HG03378 (cell line): ENCODE measurements around the gene CIPC.
A peak's percentile ranks its signal among the peaks of the same experiment; 100 is the strongest.

Experiments
- ATAC-seq: cut with Tn5 transposase; IDR thresholded peaks from one replicate; pipeline ENCODE4 v1.9.1; 2021; ENCODE audit warnings: mild to moderate bottlenecking, moderate library complexity; ENCODE audit not compliant: unreplicated experiment

Gene CIPC

GRCh38 chr14:77102154-77102553, 4.1 kb downstream of the CIPC start:
- no peak for ATAC-seq

DNA sequence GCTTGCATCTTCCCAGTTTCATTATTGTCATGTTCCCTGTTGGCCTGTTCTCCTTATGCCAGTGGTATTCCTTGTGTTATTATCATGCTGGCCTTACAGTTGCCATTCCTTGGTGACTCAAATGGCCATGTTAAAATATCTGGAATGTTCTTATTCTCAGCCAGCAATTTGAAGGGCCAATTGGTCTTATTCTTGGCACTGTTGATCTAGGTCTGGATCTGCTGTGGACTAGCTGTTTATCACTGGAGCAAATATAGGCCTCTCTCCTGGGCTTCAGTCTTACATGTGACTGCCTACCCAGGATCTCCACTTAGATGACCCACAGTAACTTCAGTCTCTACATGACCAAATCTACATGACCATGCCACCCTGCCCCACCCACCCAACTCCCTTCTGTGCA, 5.4 kb downstream of the CIPC start:
- no peak for ATAC-seq

DNA sequence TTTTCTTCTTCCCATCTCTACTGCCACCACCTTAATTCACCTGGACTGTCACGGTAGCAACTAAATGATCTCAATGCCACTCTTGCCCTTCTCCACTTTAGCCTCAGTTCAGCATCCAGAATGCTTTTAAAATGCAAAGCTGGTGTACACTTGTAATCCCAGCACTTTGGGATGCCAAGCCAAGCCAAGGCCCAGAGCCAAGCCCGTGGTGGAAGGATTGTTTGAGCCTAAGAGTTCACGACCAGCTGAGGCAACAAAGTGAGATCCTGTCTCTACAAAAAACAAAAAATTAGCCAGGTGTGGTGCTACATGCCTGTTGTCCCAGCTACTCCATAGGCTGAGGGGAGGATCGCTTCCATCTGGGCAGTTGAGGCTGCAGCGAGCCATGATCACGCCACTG, 5.9 kb downstream of the CIPC start:
- no peak for ATAC-seq

- no peak for ATAC-seq
Observed at GRCh38 chr14:77104393-77104792, 6.3 kb downstream of the CIPC start.

- no peak for ATAC-seq
Observed at GRCh38 chr14:77105145-77105939, 7.3 kb downstream of the CIPC start.

DNA sequence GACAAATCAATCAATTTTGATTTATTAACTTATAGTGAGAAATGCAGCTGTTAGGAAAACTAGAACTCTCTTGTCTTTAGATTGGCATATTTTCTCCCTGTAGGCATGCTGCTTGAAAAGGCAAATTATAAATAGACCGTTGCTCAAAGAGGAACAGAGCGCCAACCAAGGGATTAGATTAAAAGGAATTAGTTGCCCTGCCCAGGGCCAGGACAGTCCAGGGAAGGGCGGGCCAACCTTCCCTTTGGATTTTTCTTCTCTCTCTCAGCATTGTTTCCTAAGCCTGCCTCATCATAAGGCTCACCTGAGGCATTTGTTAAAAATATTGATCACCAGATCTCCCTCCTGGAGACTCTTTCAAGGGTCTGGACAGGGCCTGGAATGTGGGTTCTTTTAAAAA, 8.6 kb downstream of the CIPC start:
- ATAC-seq = no peak

DNA sequence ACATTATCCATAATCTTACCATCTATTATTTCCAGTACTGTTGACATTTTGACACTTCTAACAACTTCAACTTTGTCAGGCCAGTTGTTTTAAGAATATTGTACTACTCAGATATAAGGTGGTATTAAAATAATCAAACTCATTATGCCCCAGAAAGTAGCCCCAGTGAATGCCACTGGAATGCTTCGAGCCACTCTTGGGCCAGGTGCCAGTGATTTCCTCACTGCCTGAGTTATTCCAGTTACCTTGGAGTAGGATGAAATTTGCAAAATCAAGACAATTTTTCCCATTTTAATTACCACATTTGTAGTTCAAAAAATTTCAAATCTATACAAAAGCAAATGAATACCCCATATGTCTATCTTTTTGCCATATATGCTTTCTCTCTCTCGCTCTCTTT, 9.2 kb downstream of the CIPC start:
- no peak for ATAC-seq

DNA sequence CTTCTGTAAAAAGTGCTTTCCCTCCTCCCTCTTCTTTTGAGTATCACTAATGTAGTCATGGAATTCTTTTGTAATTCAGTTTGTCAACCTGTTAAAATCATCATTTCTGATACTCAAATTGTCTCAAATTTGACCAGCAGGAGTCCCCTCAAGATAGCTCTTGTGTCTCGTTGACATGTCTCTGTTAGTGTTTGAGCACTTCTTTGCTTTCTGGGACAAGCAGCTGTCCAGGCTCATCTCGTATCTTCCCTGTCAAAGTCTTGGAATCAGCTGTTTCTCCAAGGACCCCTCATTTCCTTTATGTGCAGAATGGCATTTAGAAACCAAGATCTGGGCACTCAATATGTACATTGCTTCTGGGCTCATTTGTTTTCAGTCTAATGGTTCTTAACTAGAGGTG, 10.7 kb downstream of the CIPC start:
- ATAC-seq = no peak

DNA sequence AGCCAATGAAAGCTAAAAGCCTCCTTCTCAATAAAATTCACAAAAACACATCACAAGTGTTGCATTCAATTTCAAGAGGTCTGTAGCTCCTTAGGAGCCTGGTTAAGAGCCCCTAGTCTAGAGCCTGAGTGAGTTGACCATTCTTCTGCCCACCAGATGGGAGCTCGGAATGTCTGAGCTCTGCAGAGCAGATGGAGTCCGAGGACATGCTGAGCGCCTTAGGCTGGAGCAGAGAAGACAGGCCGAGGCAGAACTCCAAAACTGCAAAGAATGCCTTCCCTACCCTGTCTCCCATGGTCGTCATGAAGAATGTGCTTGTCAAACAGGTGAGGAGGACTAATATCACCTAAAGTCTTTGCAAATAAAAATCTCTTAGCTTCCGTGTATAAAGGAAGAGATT, 11.6 kb downstream of the CIPC start:
- ATAC-seq = no peak

GRCh38 chr14:77110286-77110685, 12.2 kb downstream of the CIPC start:
- no peak for ATAC-seq

DNA sequence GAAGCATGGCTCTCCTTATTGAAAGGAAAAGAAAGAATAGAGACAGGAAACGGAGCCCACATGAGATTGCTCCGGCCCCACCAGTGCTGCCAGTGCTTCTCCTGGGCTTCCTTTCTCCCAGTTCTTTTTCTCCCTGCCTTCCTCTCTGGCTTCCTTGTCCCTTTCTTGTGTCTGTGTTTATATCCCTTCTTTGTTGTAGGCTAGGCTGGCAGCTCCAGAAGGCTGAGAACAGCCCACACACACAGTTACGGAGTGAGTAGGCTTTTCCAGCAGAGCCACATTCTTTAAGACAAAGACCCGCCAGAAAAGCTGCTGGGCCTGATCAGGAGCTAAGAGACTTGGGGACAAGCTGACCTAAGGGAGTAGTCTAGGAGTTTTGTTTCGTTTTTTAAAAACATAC, 13.0 kb downstream of the CIPC start:
- no peak for ATAC-seq

- ATAC-seq = no peak
Observed at GRCh38 chr14:77113644-77114043, 15.6 kb downstream of the CIPC start.

DNA sequence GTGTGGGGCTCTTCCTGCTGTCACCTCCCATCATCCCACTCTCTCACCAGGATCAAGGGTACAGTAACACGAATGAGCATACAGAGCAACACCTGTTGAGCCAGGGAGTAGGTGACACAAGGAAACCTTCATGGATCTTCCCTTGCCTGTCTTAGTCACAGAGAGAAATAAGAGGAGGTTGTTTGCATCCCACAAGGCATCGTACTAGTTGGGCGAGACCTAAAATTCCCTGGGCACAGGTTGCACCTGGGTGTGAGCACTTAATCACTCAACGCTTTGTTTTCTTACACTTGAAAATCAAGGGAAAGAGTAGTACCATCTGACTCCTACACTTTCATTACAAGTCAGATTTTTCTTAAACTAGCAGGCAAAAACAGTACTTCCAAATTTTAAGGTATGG, 16.6 kb downstream of the CIPC start:
- ATAC-seq = no peak

DNA sequence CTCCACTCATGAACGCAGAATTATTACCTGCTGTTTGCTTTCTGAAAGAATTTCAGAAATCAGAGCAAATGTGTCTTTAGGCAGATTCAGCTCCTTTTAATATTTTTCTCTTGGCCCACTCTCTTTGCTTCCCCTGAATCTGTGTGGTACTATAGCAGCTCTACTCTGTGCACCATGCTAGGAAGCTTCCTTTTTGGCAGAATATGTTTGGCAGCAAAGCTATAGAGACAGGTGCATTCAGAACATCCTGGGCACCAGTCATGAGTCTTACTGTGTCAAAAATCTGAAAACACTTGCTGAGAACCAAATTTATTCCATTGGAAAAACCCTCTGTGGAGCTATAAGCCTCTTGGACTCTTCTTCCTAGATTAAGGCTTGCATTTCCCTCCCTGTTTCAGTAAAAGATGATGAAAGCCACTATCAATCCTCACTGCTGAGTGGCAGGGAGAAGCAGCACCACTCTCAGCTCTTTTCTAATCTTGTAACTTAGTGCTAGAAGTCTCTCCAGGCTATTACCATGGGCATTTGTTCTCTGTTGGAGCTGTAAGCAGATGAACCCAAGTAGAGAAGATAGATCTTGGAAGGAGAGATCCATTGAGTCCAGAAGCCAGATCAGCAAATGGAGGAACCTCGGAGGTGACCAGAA, 18.2 kb downstream of the CIPC start:
- no peak for ATAC-seq

GRCh38 chr14:77119851-77120250, 21.8 kb downstream of the CIPC start:
- ATAC-seq = no peak

DNA sequence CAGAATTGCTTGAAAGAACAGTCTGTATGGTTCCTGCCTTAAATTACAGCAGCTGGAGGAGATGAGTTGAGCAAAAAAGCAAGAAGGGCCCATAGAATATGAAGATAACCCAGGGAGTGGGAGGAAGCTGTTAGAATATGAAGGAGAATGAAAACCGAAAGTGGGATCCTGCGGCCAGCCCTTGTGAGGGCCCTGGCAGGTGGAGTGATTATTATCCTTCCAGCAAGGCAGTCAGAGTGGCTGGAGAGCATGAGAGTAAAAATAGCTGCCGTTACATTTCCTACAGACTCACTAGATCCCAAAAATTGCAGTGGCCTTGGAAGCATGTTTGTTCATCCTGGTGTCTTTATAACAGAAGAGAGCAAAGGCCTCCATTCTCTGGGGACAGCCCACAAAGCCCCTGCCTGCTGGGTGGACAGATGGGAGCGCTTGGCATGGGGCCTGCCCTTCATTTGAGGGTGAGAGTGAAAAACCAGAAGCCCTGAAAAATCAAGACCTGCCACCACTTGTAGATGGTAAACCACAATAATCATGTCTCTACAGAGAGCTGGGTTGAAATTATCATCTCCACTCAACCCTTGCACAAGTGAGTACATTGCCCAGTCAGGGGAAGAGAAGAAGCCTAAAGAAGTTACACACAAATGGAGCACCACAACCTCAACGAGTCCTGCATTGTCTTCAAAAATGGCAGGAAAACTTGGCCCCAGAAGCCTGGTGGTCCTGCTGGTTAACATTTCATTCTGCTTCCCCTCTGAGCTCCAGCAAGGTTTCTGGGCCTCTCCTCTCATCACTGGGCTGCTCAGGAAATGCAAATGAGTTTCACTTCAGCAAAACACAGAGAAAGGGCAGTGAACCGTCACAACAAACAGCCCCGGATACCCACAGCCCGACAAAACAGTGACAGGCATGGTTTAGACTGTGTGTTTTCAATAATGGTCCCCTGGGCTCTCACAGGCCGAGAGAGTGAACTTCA, 23.0 kb downstream of the CIPC start:
- peak; percentile 83 for ATAC-seq

- ATAC-seq = no peak
Observed at GRCh38 chr14:77122526-77123125, 24.6 kb downstream of the CIPC start.

GRCh38 chr14:77123381-77124325, 25.6 kb downstream of the CIPC start:
- no peak for ATAC-seq

DNA sequence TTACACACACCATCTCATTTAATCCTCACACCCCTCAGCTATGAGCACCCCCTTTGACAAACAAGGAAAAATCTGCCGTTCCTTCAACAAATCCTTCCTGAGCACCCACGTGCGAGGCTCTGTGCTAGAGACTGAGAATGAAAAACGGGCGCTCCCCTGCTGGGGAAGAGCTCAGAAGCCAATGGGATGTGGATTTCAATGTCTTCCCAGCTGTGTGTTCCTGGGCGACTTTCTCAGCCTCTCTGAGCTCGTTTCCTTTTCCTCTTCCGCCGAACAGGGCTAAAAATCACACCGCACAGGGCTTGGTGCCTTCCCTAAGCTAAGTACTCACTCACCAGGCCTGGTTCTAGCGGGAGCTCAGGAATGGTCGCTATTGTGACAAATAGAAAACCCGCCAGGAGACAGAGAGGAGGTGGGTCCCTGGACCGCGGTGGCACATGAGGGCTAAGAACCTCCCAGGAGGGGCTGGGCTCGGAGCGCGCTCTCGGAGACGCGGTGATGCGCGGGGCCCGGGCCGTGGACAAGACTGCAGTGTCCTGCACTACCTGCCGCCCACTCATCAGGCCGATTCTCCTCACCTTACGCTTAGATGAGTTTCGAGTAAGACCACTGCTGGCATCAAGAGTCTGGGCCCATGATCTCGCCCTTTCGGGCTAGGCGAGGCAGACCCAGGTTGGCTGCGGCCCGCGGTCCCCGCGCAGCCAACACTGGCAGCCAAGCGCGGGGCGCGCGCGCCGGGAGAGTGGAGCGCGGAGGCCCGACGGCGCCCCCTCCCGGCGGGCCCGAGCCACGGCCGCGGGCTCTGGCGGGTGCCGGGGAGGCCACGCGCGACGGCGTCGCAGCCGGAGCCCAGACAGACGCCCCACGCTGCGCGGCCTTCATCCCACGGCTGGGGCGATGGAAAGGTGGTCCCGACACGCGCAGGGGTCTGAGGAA, 26.6 kb downstream of the CIPC start:
- no peak for ATAC-seq
